K562 (cell line): ENCODE measurements around the gene KIAA1614. TPM values are rescaled to one million over a fixed set of nuclear protein-coding genes. Genes with fewer than 3 reads are reported as not detected.

Experiments
- ATAC-seq: fragments of 200-7000 bp; cut with Tn5 transposase; 3 replicates; pipeline ENCODE4 v1.9.1; 2020; ENCODE audit warnings: moderate library complexity
- BruUV-seq: library from RNA; stranded (reverse); fragments of 400-500 nt; replicated peaks from 2 replicates; lab custom pipeline; 2021; lab: Mats Ljungman, UMichigan
- CTCF ChIA-PET: fragments of 300-600 bp; formaldehyde crosslinking; extraction: SDS; loops from one replicate; lab custom pipeline; 2021; ENCODE audit warnings: low intra/inter-chr PET ratio; lab: Yijun Ruan, JAX
- POLR2A ChIA-PET: fragments of 300-600, 350-650 bp; sonication (Branson Sonifier 250); formaldehyde crosslinking; extraction: SDS; loops from one replicate; lab custom pipeline; 2021; ENCODE audit warnings: antibody characterized with exemption, inconsistent platforms; lab: Yijun Ruan, JAX
- DNase-seq, 4 experiments: peaks; one replicate each; pipeline versions ENCODE4 v3.0.0 to v3.0.0-alpha.2; 2011 to 2018; ENCODE audit warnings: low spot score in 3 of 4, mixed read lengths in 3 of 4; ENCODE audit errors: extremely low read depth in 1 of 4
- FAIRE-seq: peaks from 2 replicates; lab custom pipeline; 2011; peaks lifted over from hg19 to GRCh38; lab: Jason Lieb, UNC
- H2AFZ ChIP-seq: 2 replicates; pipeline ENCODE4 v1.6.0; 2011; ENCODE audit warnings: low read depth, low read length, control low read depth, inconsistent platforms
- H3K27ac ChIP-seq: fragments of 200-600 bp; 3 replicates; pipeline ENCODE4 v1.8.0; 2011; ENCODE audit warnings: low read depth, mild to moderate bottlenecking, control low read depth, inconsistent platforms, low read length, moderate library complexity, mixed read lengths; ENCODE audit errors: extremely low read depth
- H3K27me3 ChIP-seq, 2 experiments: fragments of 300-600 bp in 1 of 2; 2 replicates in 1 of 2; 3 replicates in 1 of 2; pipeline versions ENCODE4 v1.6.0 to v1.8.0; 2011; ENCODE audit warnings: inconsistent platforms in 2 of 2, low read length in 2 of 2, mild to moderate bottlenecking in 1 of 2, mixed read lengths in 1 of 2, moderate library complexity in 1 of 2; ENCODE audit not compliant: control insufficient read depth in 2 of 2, insufficient read depth in 2 of 2
- H3K36me3 ChIP-seq: fragments of 300-600 bp; 3 replicates; pipeline ENCODE4 v1.8.0; 2011; ENCODE audit warnings: mild to moderate bottlenecking, low read length, inconsistent platforms; ENCODE audit not compliant: control insufficient read depth, insufficient read depth
- H3K4me1 ChIP-seq, 2 experiments: fragments of 200-600 bp in 1 of 2; replicated peaks in 1 of 2; 2 replicates in 1 of 2; 3 replicates in 1 of 2; pipeline versions ENCODE4 v1.5.1 to v1.8.0; 2011; ENCODE audit warnings: inconsistent platforms in 2 of 2, low read length in 2 of 2, mild to moderate bottlenecking in 1 of 2, mixed read lengths in 1 of 2, moderate library complexity in 1 of 2; ENCODE audit not compliant: control insufficient read depth in 2 of 2, insufficient read depth in 2 of 2
- H3K4me2 ChIP-seq: 2 replicates; pipeline ENCODE4 v1.6.1; 2011; ENCODE audit warnings: low read length, control low read depth, inconsistent platforms, mixed read lengths; ENCODE audit not compliant: insufficient read depth
- H3K4me3 ChIP-seq: fragments of 200-600 bp; sonication (generic), shearing (Covaris generic); 2 replicates; pipeline ENCODE4 v1.5.1; 2016; ENCODE audit warnings: control low read depth, inconsistent platforms
- H3K79me2 ChIP-seq: fragments of 200-600 bp; 3 replicates; pipeline ENCODE4 v1.8.0; 2011; ENCODE audit warnings: low read length, inconsistent platforms; ENCODE audit not compliant: control insufficient read depth, insufficient read depth
- H3K9ac ChIP-seq, 2 experiments: 2 replicates each; pipeline versions ENCODE4 v1.6.0 to v1.6.1; 2011; ENCODE audit warnings: low read depth in 2 of 2, low read length in 2 of 2, control low read depth in 1 of 2, inconsistent platforms in 1 of 2, mild to moderate bottlenecking in 1 of 2, mixed read lengths in 1 of 2; ENCODE audit not compliant: insufficient read depth in 1 of 2
- H3K9me1 ChIP-seq: one replicate; pipeline ENCODE4 v1.6.0; 2011; ENCODE audit warnings: inconsistent platforms, mild to moderate bottlenecking, low read length, moderate library complexity; ENCODE audit not compliant: control insufficient read depth, insufficient read depth
- H3K9me3 ChIP-seq: replicated peaks from 2 replicates; pipeline ENCODE4 v1.5.1; 2011; ENCODE audit warnings: low read depth, low read length, inconsistent platforms; ENCODE audit not compliant: control insufficient read depth, insufficient read depth
- H4K20me1 ChIP-seq: replicated peaks from 2 replicates; pipeline ENCODE4 v1.6.1; 2011; ENCODE audit warnings: low read length, inconsistent platforms, mixed read lengths; ENCODE audit not compliant: control insufficient read depth, insufficient read depth
- ATF7 ChIP-seq: fragments of 450-650 bp; IDR thresholded peaks from 2 replicates; pipeline ENCODE4 v1.7.1; 2014; ENCODE audit warnings: mild to moderate bottlenecking, moderate library complexity
- CEBPB ChIP-seq: fragments of 450-650 bp; IDR thresholded peaks from 2 replicates; pipeline ENCODE4 v1.6.1; 2016; ENCODE audit warnings: missing genetic modification characterization, missing compliant biosample characterization
- CHCHD3 ChIP-seq: fragments of 250-450 bp; sonication (Bioruptor Pico); IDR thresholded peaks from 2 replicates; pipeline ENCODE4 v2.1.2; 2022; ENCODE audit warnings: mild to moderate bottlenecking
- FOS ChIP-seq: IDR thresholded peaks from 3 replicates; pipeline ENCODE4 v1.6.1; 2011; ENCODE audit not compliant: insufficient read length; ENCODE audit errors: extremely low read depth
- HLTF ChIP-seq: fragments of 450-650 bp; IDR thresholded peaks from 2 replicates; pipeline ENCODE4 v1.6.1; 2016
- MEIS2 ChIP-seq: fragments of 450-650 bp; IDR thresholded peaks from 2 replicates; pipeline ENCODE4 v1.6.1; 2014; ENCODE audit warnings: mild to moderate bottlenecking; ENCODE audit not compliant: partially characterized antibody
- SMARCA4 ChIP-seq: fragments of 450-650 bp; IDR thresholded peaks from 2 replicates; pipeline ENCODE4 v1.6.1; 2016
- TEAD2 ChIP-seq: fragments of 450-650 bp; IDR thresholded peaks from 2 replicates; pipeline ENCODE4 v1.6.1; 2016; ENCODE audit warnings: missing genetic modification characterization, control low read depth, missing compliant biosample characterization
- ZNF121 ChIP-seq: sonication (generic); formaldehyde crosslinking; conservative IDR thresholded peaks from 2 replicates; pipeline ENCODE4 v1.8.0; 2022; ENCODE audit warnings: missing genetic modification reagents
- ZNF76 ChIP-seq: fragments of 250-450 bp; sonication (Bioruptor Pico); IDR thresholded peaks from 2 replicates; pipeline ENCODE4 v1.4.0; 2020; ENCODE audit warnings: mild to moderate bottlenecking, moderate library complexity, borderline replicate concordance
- WGBS: fragments of 100-300 bp; shearing (Covaris generic); methylation state at CpG from one replicate; pipeline ENCODE4 v1.1.6; 2016; ENCODE audit warnings: low coverage, mixed read lengths; ENCODE audit not compliant: insufficient coverage; ENCODE audit errors: missing lambda C conversion rate; 5-methylcytosine and 5-hydroxymethylcytosine counted together
- in situ Hi-C: fragments of 300-500 bp; cut with MboI; formaldehyde crosslinking; loops from 4 replicates; pipeline ENCODE4 v1.15.0; 2018; ENCODE audit warnings: inconsistent platforms, mixed read lengths
- intact Hi-C: fragments of 100-400 bp; cut with micrococcal nuclease; formaldehyde crosslinking; loops from 2 replicates; pipeline ENCODE4 v1.14.2; 2022
- polyA plus RNA-seq, 8 experiments: library from polyadenylated mRNA; depleted of rRNA in 4 of 8; stranded (reverse) in 5 of 8; unstranded in 3 of 8; fragments of >200 nt; fragmentation: Nextera tagmentation in 2 of 8; fragmentation: Illumina TruSeq in 1 of 8; extraction: Ambion mirVana in 2 of 8; extraction: Trizol in 1 of 8; gene quantifications; 2 replicates each; pipeline versions ENCODE4 v1.2.1 to v1.2.3, GENCODE V29; 2011 to 2014; ENCODE audit warnings: inconsistent platforms in 1 of 8, missing spikeins in 1 of 8
- total RNA-seq, 7 experiments: library from RNA; depleted of rRNA in 6 of 7; stranded (reverse); fragments of >200 nt in 6 of 7; fragmentation: Illumina TruSeq in 2 of 7; extraction: Trizol in 2 of 7; gene quantifications; 2 replicates each; pipeline versions ENCODE4 v1.2.1 to v1.2.3, GENCODE V29; 2011 to 2021; ENCODE audit warnings: low replicate concordance in 1 of 7
- TF ChIP-seq, protein P1 (sequence below), 2 experiments: fragments of 450-650 bp; formaldehyde crosslinking in 1 of 2; IDR thresholded peaks; 2 replicates each; pipeline versions ENCODE4 v1.4.0 to v1.6.1; 2014 to 2020; ENCODE audit warnings: mild to moderate bottlenecking in 2 of 2, borderline replicate concordance in 1 of 2, low read depth in 1 of 2

KIAA1614 gene
- total and polyA plus RNA-seq, 9 of the 15 experiments (the other 6 are each of a cell fraction or from before 2014, with no cell fraction given) = 0.01 to 1.1 (median 0.15) TPM; not detected in 1

DNA sequence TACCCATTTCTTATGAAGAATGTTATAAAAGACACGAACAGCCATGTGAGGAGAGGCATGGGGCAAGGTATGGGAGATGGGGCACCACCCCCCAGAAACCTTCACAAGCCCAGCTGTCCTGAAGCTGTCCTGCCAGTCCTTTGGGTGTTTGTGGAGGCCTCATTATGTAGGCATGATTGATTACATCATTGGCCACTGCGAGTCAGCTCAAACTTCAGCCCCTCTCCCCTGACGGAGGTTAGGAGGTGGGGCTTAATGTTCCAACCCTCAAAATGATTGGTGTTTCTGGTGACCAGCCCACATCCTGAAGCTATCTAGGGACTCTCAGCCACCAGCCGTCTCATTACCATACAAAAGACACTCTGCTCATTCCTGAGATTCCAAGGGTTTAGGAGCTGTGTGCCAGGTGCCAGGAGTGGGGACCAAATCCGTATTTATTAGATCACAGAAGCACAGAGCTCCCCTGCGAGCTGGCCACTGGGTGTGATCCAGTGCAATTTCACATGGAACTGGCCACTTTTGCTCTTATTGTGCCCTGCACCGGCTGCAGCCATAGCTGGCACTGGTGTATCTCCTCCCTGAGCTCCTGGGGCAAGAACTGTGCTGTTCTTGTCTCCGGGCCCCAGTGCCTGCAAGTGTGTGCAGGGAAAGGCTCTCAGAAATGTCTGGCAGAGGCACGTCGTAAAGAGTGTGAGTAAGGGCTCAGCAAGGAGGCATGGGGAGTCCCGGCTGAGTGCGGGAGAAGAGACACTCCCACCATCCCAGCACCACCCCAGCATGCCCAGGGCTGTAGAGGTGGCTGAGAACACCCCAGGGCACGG lies 10.5 kb downstream of the KIAA1614 start:
- 0 out of 2 replicates have a peak, but pooled peaks cover 5% of the 10 kb centered on the region for H4K20me1 ChIP-seq
- H3K79me2 ChIP-seq = no peaks in the 10 kb centered on the region
- ChIA-PET CTCF (no interaction called here), POLR2A (interaction anchor here (0.6 to 1.2 kb wide), 9 partner anchors 10 to 722 kb away, joined by 3 to 4 read pairs (median 3); no protein-coding TSS in a partner anchor)
- in situ Hi-C loops (no loop called here), intact Hi-C loops (no loop called here)
- 24% methylated on average over 13 of the region's 13 CpGs for WGBS
- BruUV-seq = no TSS peak
- H3K27ac ChIP-seq = no peak overlapping the region
- ATAC-seq (peak; percentile 69), DNase-seq (peak in 2 of 4 experiments; percentile 52 to 63), FAIRE-seq (peak; percentile 72)
- H3K4me1 ChIP-seq = peaks cover 33 to 47% of the 10 kb centered on the region in 2 experiments; a peak in 4 of 5 replicates
- H3K4me3 ChIP-seq = no peak overlapping the region
- peak overlapping the region; percentile 50; the same call in 1 of the 2 replicates for H3K4me2 ChIP-seq
- H3K36me3 ChIP-seq = no peaks in the 10 kb centered on the region
- H3K9ac ChIP-seq = peak overlapping the region in 1 of 2 experiments; percentile 73; a peak in 2 of 4 replicates
- no peaks in the 10 kb centered on the region for H3K9me1 ChIP-seq
- H3K27me3 ChIP-seq = no peaks in the 10 kb centered on the region
- no peaks in the 10 kb centered on the region for H3K9me3 ChIP-seq
- H2AFZ ChIP-seq = peak overlapping the region; percentile 48
- no peak for TF ChIP-seq CHCHD3 (CRISPR knock-in tag)
- TF ChIP-seq SMARCA4 = no peak
- TF ChIP-seq ZNF76 = no peak
- TF ChIP-seq HLTF = no peak
- TF ChIP-seq ZNF121 (CRISPR knock-in tag) = no peak
- peak; percentile 38; the same call in 1 of the 2 replicates for TF ChIP-seq CEBPB (tag)
- TF ChIP-seq, protein P1, sequence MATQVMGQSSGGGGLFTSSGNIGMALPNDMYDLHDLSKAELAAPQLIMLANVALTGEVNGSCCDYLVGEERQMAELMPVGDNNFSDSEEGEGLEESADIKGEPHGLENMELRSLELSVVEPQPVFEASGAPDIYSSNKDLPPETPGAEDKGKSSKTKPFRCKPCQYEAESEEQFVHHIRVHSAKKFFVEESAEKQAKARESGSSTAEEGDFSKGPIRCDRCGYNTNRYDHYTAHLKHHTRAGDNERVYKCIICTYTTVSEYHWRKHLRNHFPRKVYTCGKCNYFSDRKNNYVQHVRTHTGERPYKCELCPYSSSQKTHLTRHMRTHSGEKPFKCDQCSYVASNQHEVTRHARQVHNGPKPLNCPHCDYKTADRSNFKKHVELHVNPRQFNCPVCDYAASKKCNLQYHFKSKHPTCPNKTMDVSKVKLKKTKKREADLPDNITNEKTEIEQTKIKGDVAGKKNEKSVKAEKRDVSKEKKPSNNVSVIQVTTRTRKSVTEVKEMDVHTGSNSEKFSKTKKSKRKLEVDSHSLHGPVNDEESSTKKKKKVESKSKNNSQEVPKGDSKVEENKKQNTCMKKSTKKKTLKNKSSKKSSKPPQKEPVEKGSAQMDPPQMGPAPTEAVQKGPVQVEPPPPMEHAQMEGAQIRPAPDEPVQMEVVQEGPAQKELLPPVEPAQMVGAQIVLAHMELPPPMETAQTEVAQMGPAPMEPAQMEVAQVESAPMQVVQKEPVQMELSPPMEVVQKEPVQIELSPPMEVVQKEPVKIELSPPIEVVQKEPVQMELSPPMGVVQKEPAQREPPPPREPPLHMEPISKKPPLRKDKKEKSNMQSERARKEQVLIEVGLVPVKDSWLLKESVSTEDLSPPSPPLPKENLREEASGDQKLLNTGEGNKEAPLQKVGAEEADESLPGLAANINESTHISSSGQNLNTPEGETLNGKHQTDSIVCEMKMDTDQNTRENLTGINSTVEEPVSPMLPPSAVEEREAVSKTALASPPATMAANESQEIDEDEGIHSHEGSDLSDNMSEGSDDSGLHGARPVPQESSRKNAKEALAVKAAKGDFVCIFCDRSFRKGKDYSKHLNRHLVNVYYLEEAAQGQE (IDR thresholded peaks at IDR 0.05; ENCODE audit: borderline replicate concordance) = no peak
- TF ChIP-seq, protein P1 (CRISPR knock-in tag; IDR thresholded peaks at IDR 0.05; ENCODE audit: low read depth) = no peak
- peak; percentile 66 for TF ChIP-seq MEIS2
- TF ChIP-seq ATF7 = peak; percentile 65; the same call in 1 of the 2 replicates
- no peak for TF ChIP-seq TEAD2 (tag)
- no peak for TF ChIP-seq FOS
